Panc1 (cell line): Measurements from ENCODE around the gene FUNDC1. TPM values are rescaled to one million over a fixed set of nuclear protein-coding genes. Genes with fewer than 3 reads are reported as not detected.

Source experiments
- ATAC-seq: fragments of 200-7000 bp; cut with Tn5 transposase; 2 replicates; pipeline ENCODE4 v1.9.1; 2020; ENCODE audit warnings: mild to moderate bottlenecking, moderate library complexity
- BruUV-seq: library from RNA; stranded (reverse); fragments of 400-500 nt; replicated peaks from 2 replicates; lab custom pipeline; 2021; lab: Mats Ljungman, UMichigan
- CTCF ChIA-PET: fragments of 300-600 bp; sonication (Branson Sonifier 250); formaldehyde crosslinking; loops from one replicate; lab custom pipeline; 2022; ENCODE audit warnings: antibody characterized with exemption; lab: Charles Lee
- POLR2A ChIA-PET: fragments of 300-600 bp; sonication (Branson Sonifier 250); formaldehyde crosslinking; loops from one replicate; lab custom pipeline; 2022; ENCODE audit warnings: antibody characterized with exemption; lab: Charles Lee
- DNase-seq: peaks from one replicate; pipeline ENCODE4 v3.0.0-alpha.2; 2010; ENCODE audit warnings: low read depth, low spot score
- H3K27ac ChIP-seq: 2 replicates; pipeline ENCODE4 v1.5.1; 2011; ENCODE audit warnings: mild to moderate bottlenecking, low read length, inconsistent platforms
- H3K27me3 ChIP-seq: fragments of 200-500 bp; sonication (Bioruptor generic); 2 replicates; pipeline ENCODE4 v1.6.0; 2014; ENCODE audit warnings: low read length, inconsistent platforms; ENCODE audit not compliant: control insufficient read depth, insufficient read depth
- H3K36me3 ChIP-seq: fragments of 200-500 bp; sonication (Bioruptor generic); 2 replicates; pipeline ENCODE4 v1.5.1; 2014; ENCODE audit warnings: inconsistent platforms, mild to moderate bottlenecking, low read length, moderate library complexity; ENCODE audit not compliant: control insufficient read depth, insufficient read depth
- H3K4me1 ChIP-seq: 2 replicates; pipeline ENCODE4 v1.5.1; 2011; ENCODE audit warnings: inconsistent platforms, mild to moderate bottlenecking, low read length, moderate library complexity; ENCODE audit not compliant: control insufficient read depth, insufficient read depth
- H3K4me3 ChIP-seq, 2 experiments: 2 replicates each; pipeline ENCODE4 v1.5.1; 2011 to 2012; ENCODE audit warnings: low read depth in 2 of 2, low read length in 2 of 2, mild to moderate bottlenecking in 2 of 2, inconsistent platforms in 1 of 2, moderate library complexity in 1 of 2
- H3K9me3 ChIP-seq: fragments of 200-500 bp; sonication (Bioruptor generic); 2 replicates; pipeline ENCODE4 v1.5.1; 2014; ENCODE audit warnings: low read depth, mild to moderate bottlenecking, inconsistent platforms, low read length, moderate library complexity; ENCODE audit not compliant: control insufficient read depth, insufficient read depth
- POLR2AphosphoS5 ChIP-seq: IDR thresholded peaks from 2 replicates; pipeline ENCODE4 v1.6.1; 2012; ENCODE audit warnings: mild to moderate bottlenecking, low read depth, low read length, moderate library complexity
- REST ChIP-seq, 2 experiments: IDR thresholded peaks; 2 replicates each; pipeline ENCODE4 v1.6.1; 2011 to 2012; ENCODE audit warnings: low read depth in 2 of 2, control low read depth in 1 of 2, low read length in 1 of 2, mild to moderate bottlenecking in 1 of 2, moderate library complexity in 1 of 2; ENCODE audit not compliant: insufficient read depth in 1 of 2
- SIN3A ChIP-seq: IDR thresholded peaks from 2 replicates; pipeline ENCODE4 v1.6.1; 2012; ENCODE audit warnings: low read depth, mild to moderate bottlenecking, low read length, moderate library complexity, borderline replicate concordance; ENCODE audit not compliant: insufficient read depth
- TCF7L2 ChIP-seq: IDR thresholded peaks from 2 replicates; pipeline ENCODE4 v1.6.1; 2011; ENCODE audit warnings: mild to moderate bottlenecking, low read depth, low read length, inconsistent platforms
- in situ Hi-C: cut with HindIII; loops from 2 replicates; pipeline ENCODE4 v1.10.0; 2016; ENCODE audit warnings: low sequenced_read_pairs, low pct_unique_long_range_greater_than_20kb
- intact Hi-C: fragments of 100-400 bp; cut with micrococcal nuclease; formaldehyde crosslinking; loops from one replicate; pipeline ENCODE4 v1.10.0; 2022; ENCODE audit not compliant: unreplicated experiment
- total RNA-seq: library from RNA; stranded (reverse); gene quantifications from one replicate; pipeline ENCODE4 v1.2.1, GENCODE V29; 2021; ENCODE audit not compliant: unreplicated experiment
- TF ChIP-seq, protein P1 (sequence below): fragments of 450-650 bp; IDR thresholded peaks from 2 replicates; pipeline ENCODE4 v1.5.1; 2017; ENCODE audit warnings: mild to moderate bottlenecking

The FUNDC1 gene
- total RNA-seq, 1 experiment from 2014 or later = 23.2 TPM

- ChIA-PET CTCF (interaction anchor here (0.5 kb wide), 1 partner anchor 183 kb away, joined by 4 read pairs; no protein-coding TSS in a partner anchor), POLR2A (no interaction called here)
- H3K27me3 ChIP-seq = no peaks in the 10 kb centered on the region
- no peak for TF ChIP-seq REST (IDR thresholded peaks at IDR 0.05; ENCODE audit: insufficient read depth in 1 of 2, low read depth in 2 of 2, low read length in 1 of 2)
- no peak for TF ChIP-seq POLR2AphosphoS5
- TF ChIP-seq SIN3A = no peak
- no peak for TF ChIP-seq TCF7L2
- TF ChIP-seq, protein P1, sequence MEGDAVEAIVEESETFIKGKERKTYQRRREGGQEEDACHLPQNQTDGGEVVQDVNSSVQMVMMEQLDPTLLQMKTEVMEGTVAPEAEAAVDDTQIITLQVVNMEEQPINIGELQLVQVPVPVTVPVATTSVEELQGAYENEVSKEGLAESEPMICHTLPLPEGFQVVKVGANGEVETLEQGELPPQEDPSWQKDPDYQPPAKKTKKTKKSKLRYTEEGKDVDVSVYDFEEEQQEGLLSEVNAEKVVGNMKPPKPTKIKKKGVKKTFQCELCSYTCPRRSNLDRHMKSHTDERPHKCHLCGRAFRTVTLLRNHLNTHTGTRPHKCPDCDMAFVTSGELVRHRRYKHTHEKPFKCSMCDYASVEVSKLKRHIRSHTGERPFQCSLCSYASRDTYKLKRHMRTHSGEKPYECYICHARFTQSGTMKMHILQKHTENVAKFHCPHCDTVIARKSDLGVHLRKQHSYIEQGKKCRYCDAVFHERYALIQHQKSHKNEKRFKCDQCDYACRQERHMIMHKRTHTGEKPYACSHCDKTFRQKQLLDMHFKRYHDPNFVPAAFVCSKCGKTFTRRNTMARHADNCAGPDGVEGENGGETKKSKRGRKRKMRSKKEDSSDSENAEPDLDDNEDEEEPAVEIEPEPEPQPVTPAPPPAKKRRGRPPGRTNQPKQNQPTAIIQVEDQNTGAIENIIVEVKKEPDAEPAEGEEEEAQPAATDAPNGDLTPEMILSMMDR = no peak
- in situ Hi-C loops = no loop called here
- no peaks in the 10 kb centered on the region for H3K9me3 ChIP-seq
- DNase-seq (no peak), ATAC-seq (no peak)
- intact Hi-C loops = no loop called here
- no peaks in the 10 kb centered on the region for H3K36me3 ChIP-seq
- H3K4me1 ChIP-seq = no peaks in the 10 kb centered on the region
- no peak overlapping the region for H3K27ac ChIP-seq
- no peak overlapping the region for H3K4me3 ChIP-seq
- BruUV-seq = no TSS peak
These were observed 62.1 kb downstream of the FUNDC1 start for GRCh38 chrX:44480591-44480990.

GRCh38 chrX:44474410-44474809, 68.2 kb downstream of the FUNDC1 start:
- no peak for TF ChIP-seq POLR2AphosphoS5
- no peak for TF ChIP-seq REST (IDR thresholded peaks at IDR 0.05; ENCODE audit: insufficient read depth in 1 of 2, low read depth in 2 of 2, low read length in 1 of 2)
- TF ChIP-seq TCF7L2 = no peak
- no peak for TF ChIP-seq SIN3A
- TF ChIP-seq, protein P1 = no peak
- intact Hi-C loops = no loop called here
- H3K27ac ChIP-seq = no peak overlapping the region
- in situ Hi-C loops = no loop called here
- H3K4me1 ChIP-seq = no peaks in the 10 kb centered on the region
- H3K27me3 ChIP-seq = no peaks in the 10 kb centered on the region
- ATAC-seq (no peak), DNase-seq (no peak)
- BruUV-seq = no TSS peak
- ChIA-PET CTCF (interaction anchor here (0.5 kb wide), 1 partner anchor 200 kb away, joined by 3 read pairs; no protein-coding TSS in a partner anchor), POLR2A (no interaction called here)
- H3K4me3 ChIP-seq = no peak overlapping the region
- H3K36me3 ChIP-seq = no peaks in the 10 kb centered on the region
- H3K9me3 ChIP-seq = no peaks in the 10 kb centered on the region

Other genes starting within 250 kb of the FUNDC1 start
- gene EFHC2, start 199.2 kb downstream of the FUNDC1 start, total RNA-seq = 0.28 TPM